Loucy (cell line): Measurements from ENCODE around the gene ANAPC5.

Source experiments
- H2AFZ ChIP-seq: fragments of 200-600 bp; sonication (generic); 2 replicates; pipeline ENCODE4 v1.6.0; 2016; ENCODE audit warnings: antibody characterized with exemption, mild to moderate bottlenecking, low read length, moderate library complexity
- H3F3A ChIP-seq: fragments of 200-600 bp; 2 replicates; pipeline ENCODE4 v1.6.0; 2016; ENCODE audit warnings: antibody characterized with exemption, low read depth, mild to moderate bottlenecking
- H3K27me3 ChIP-seq: fragments of 200-600 bp; sonication (generic); 2 replicates; pipeline ENCODE4 v1.6.1; 2014; ENCODE audit warnings: low read length, mild to moderate bottlenecking; ENCODE audit not compliant: insufficient read depth, poor library complexity, severe bottlenecking
- H3K36me3 ChIP-seq: fragments of 200-600 bp; sonication (generic); 2 replicates; pipeline ENCODE4 v1.6.1; 2016; ENCODE audit warnings: low read length; ENCODE audit not compliant: insufficient read depth
- H3K4me1 ChIP-seq: fragments of 200-600 bp; sonication (generic); 2 replicates; pipeline ENCODE4 v1.5.1; 2014; ENCODE audit warnings: low read length, mild to moderate bottlenecking; ENCODE audit not compliant: insufficient read depth, poor library complexity, severe bottlenecking
- H3K4me2 ChIP-seq: fragments of 200-600 bp; sonication (generic); 2 replicates; pipeline ENCODE4 v1.6.0; 2014; ENCODE audit warnings: antibody characterized with exemption, low read length, low read depth, mild to moderate bottlenecking; ENCODE audit not compliant: poor library complexity, severe bottlenecking
- H3K4me3 ChIP-seq: fragments of 200-600 bp; sonication (generic); 2 replicates; pipeline ENCODE4 v1.5.1; 2014; ENCODE audit warnings: low read length, mild to moderate bottlenecking, mixed read lengths; ENCODE audit not compliant: poor library complexity, severe bottlenecking
- H3K79me2 ChIP-seq: fragments of 200-600 bp; sonication (generic); 2 replicates; pipeline ENCODE4 v1.6.1; 2014; ENCODE audit warnings: low read length; ENCODE audit not compliant: insufficient read depth
- H3K9ac ChIP-seq: fragments of 200-600 bp; sonication (generic); 2 replicates; pipeline ENCODE4 v1.6.0; 2014; ENCODE audit warnings: mild to moderate bottlenecking, low read depth, low read length, moderate library complexity; ENCODE audit not compliant: poor library complexity, severe bottlenecking
- H3K9me2 ChIP-seq: fragments of 200-600 bp; sonication (generic); replicated peaks from 2 replicates; pipeline ENCODE4 v1.6.1; 2016; ENCODE audit warnings: low read depth, low read length, mixed read lengths
- H3K9me3 ChIP-seq: fragments of 200-600 bp; sonication (generic); 2 replicates; pipeline ENCODE4 v1.6.1; 2014; ENCODE audit warnings: mild to moderate bottlenecking, antibody characterized with exemption, low read length, low read depth; ENCODE audit not compliant: insufficient read depth
- H4K20me1 ChIP-seq: fragments of 200-600 bp; sonication (generic); 2 replicates; pipeline ENCODE4 v1.6.0; 2014; ENCODE audit warnings: antibody characterized with exemption, low read length, mild to moderate bottlenecking; ENCODE audit not compliant: insufficient read depth, poor library complexity, severe bottlenecking
- EZH2phosphoT487 ChIP-seq: fragments of 200-600 bp; IDR thresholded peaks from 2 replicates; pipeline ENCODE4 v1.6.1; 2018; ENCODE audit warnings: antibody characterized with exemption, mild to moderate bottlenecking, moderate library complexity, borderline replicate concordance
- TF ChIP-seq, protein P1 (sequence below): fragments of 200-600 bp; sonication (generic); conservative IDR thresholded peaks from 2 replicates; pipeline ENCODE4 v1.5.1; 2014; ENCODE audit warnings: mild to moderate bottlenecking, antibody characterized with exemption, low read length

ANAPC5 gene

GRCh38 chr12:121373755-121374154 lies 21.5 kb upstream of the ANAPC5 start:
- Histone ChIP-seq H3K4me1 (peaks cover 4% of the 10 kb centered on the region), H3K9me2 (no peaks in the 10 kb centered on the region), H3K9ac (no peak overlapping the region), H3F3A (no peaks in the 10 kb centered on the region), H3K36me3 (no peaks in the 10 kb centered on the region), H3K9me3 (no peaks in the 10 kb centered on the region), H3K4me2 (no peak overlapping the region), H2AFZ (no peak overlapping the region), H3K79me2 (no peaks in the 10 kb centered on the region), H3K27me3 (no peaks in the 10 kb centered on the region), H3K4me3 (no peak overlapping the region), H4K20me1 (no peaks in the 10 kb centered on the region)
- no peak for TF ChIP-seq EZH2phosphoT487
- TF ChIP-seq, protein P1, sequence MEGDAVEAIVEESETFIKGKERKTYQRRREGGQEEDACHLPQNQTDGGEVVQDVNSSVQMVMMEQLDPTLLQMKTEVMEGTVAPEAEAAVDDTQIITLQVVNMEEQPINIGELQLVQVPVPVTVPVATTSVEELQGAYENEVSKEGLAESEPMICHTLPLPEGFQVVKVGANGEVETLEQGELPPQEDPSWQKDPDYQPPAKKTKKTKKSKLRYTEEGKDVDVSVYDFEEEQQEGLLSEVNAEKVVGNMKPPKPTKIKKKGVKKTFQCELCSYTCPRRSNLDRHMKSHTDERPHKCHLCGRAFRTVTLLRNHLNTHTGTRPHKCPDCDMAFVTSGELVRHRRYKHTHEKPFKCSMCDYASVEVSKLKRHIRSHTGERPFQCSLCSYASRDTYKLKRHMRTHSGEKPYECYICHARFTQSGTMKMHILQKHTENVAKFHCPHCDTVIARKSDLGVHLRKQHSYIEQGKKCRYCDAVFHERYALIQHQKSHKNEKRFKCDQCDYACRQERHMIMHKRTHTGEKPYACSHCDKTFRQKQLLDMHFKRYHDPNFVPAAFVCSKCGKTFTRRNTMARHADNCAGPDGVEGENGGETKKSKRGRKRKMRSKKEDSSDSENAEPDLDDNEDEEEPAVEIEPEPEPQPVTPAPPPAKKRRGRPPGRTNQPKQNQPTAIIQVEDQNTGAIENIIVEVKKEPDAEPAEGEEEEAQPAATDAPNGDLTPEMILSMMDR: no peak

- H3K4me2 ChIP-seq: no peak overlapping the region
- no peaks in the 10 kb centered on the region for H4K20me1 ChIP-seq
- no peaks in the 10 kb centered on the region for H3F3A ChIP-seq
Observed at GRCh38 chr12:121371404-121371803, 19.2 kb upstream of the ANAPC5 start.

GRCh38 chr12:121366063-121366459 lies 13.8 kb upstream of the ANAPC5 start:
- no peaks in the 10 kb centered on the region for H3K36me3 ChIP-seq
- H3K4me3 ChIP-seq: no peak overlapping the region
- no peak overlapping the region for H2AFZ ChIP-seq
- H3K4me1 ChIP-seq: no peaks in the 10 kb centered on the region
- H3K9me2 ChIP-seq: no peaks in the 10 kb centered on the region
- H3K79me2 ChIP-seq: no peaks in the 10 kb centered on the region
- H3K9ac ChIP-seq: no peak overlapping the region
- no peaks in the 10 kb centered on the region for H3K27me3 ChIP-seq
- no peak overlapping the region for H3K4me2 ChIP-seq
- H3F3A ChIP-seq: no peaks in the 10 kb centered on the region
- no peaks in the 10 kb centered on the region for H3K9me3 ChIP-seq
- no peaks in the 10 kb centered on the region for H4K20me1 ChIP-seq
- no peak for TF ChIP-seq EZH2phosphoT487
- TF ChIP-seq, protein P1: no peak

More at GRCh38 chr12:121371404-121371803, 19.2 kb upstream of the ANAPC5 start:
- Histone ChIP-seq H2AFZ (no peak overlapping the region), H3K4me3 (no peak overlapping the region), H3K4me1 (peaks cover 4% of the 10 kb centered on the region), H3K36me3 (no peaks in the 10 kb centered on the region), H3K9ac (no peak overlapping the region), H3K79me2 (no peaks in the 10 kb centered on the region), H3K9me3 (no peaks in the 10 kb centered on the region), H3K9me2 (no peaks in the 10 kb centered on the region), H3K27me3 (no peaks in the 10 kb centered on the region)
- TF ChIP-seq, protein P1: no peak
- TF ChIP-seq EZH2phosphoT487: no peak
